Activated naive CD8-positive, alpha-beta T cell (primary cell): ENCODE measurements around the gene TSHZ2.
A peak's percentile ranks its signal among the peaks of the same experiment; 100 is the strongest.
"Not testable (repeated sequence)": the region's sequence is repeated elsewhere in the genome, so short reads cannot be mapped to it uniquely, and the experiment has no call there.

ENCODE experiments used
- H3K27ac Mint-ChIP-seq: one replicate; pipeline ENCODE4 v1.8.0; 2021; ENCODE audit warnings: mixed read lengths
- H3K27me3 Mint-ChIP-seq: one replicate; pipeline ENCODE4 v1.8.0; 2021; ENCODE audit warnings: mixed read lengths
- H3K36me3 Mint-ChIP-seq: one replicate; pipeline ENCODE4 v1.8.0; 2021; ENCODE audit warnings: mixed read lengths
- H3K4me1 Mint-ChIP-seq: one replicate; pipeline ENCODE4 v1.8.0; 2021; ENCODE audit warnings: low read depth, mixed read lengths
- H3K4me3 Mint-ChIP-seq: one replicate; pipeline ENCODE4 v1.8.0; 2021; ENCODE audit warnings: mild to moderate bottlenecking, mixed read lengths
- H3K9me3 Mint-ChIP-seq: one replicate; pipeline ENCODE4 v1.8.0; 2021; ENCODE audit warnings: low read depth, mixed read lengths

The TSHZ2 gene

DNA sequence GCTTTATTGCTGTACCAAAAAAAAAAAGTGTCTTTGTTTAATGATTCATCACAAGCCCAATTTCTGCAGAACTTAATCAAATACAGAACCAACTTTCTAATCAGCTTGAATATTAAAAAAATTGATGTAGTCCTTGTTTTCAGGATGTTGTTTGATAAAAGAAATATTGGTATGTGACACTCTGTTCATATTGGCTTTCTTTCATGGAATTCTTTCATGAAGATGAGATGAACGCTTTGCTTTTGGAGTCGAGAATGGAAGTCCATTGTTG is 437.2 kb downstream of the TSHZ2 start:
- peaks cover 25% of the 10 kb centered on the region for H3K4me1 Mint-ChIP-seq
- no peak overlapping the region for H3K27ac Mint-ChIP-seq

DNA sequence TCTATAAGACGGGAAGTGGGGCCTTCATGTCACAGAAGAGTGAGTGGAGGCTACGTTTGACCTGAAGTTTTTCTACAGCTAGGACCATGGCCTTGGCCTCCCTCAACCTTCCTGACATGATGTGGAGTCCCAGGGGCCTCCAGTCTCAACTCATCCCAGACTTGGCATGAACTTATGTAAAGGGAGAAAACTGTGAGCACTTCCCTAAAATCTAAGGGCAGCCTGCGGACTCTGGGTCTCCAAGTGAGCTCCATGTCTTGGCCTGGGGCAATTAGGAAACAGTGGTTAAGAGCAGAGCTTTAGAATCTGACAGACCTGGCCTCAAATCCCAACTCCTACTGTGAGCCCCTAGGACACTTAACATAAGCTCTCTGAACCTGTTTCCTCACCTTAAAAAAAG is 439.0 kb downstream of the TSHZ2 start:
- Mint-ChIP-seq H3K4me1 (peaks cover 12% of the 10 kb centered on the region), H3K36me3 (no peaks in the 10 kb centered on the region), H3K27ac (no peak overlapping the region), H3K4me3 (no peak overlapping the region), H3K27me3 (no peaks in the 10 kb centered on the region), H3K9me3 (no peaks in the 10 kb centered on the region)

More for the DNA sequence above, 437.2 kb downstream of the TSHZ2 start:
- H3K9me3 Mint-ChIP-seq: no peaks in the 10 kb centered on the region
- no peaks in the 10 kb centered on the region for H3K27me3 Mint-ChIP-seq
- H3K36me3 Mint-ChIP-seq: no peaks in the 10 kb centered on the region
- no peak overlapping the region for H3K4me3 Mint-ChIP-seq

DNA sequence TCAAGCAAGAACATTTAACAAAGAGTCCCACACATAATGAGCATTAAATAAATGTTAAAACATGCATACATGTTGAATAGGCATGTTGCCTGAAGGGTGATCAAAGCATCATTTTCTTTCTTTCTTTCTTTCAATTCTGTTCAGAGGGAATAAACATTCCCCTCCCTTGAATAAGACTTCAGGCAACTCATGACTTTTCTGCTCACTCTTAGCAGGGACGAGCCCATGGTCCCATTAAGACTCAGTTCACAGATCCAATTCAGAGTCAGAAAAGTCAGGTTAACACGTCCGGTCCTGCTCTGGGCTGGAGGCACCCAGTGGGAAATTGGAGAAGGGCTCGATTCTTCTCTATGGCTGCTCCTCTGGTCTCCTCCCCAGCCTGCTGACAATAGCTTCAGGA is 439.7 kb downstream of the TSHZ2 start:
- Mint-ChIP-seq H3K4me3 (no peak overlapping the region), H3K36me3 (no peaks in the 10 kb centered on the region), H3K4me1 (peaks cover 10% of the 10 kb centered on the region), H3K27me3 (no peaks in the 10 kb centered on the region), H3K9me3 (no peaks in the 10 kb centered on the region), H3K27ac (no peak overlapping the region)

DNA sequence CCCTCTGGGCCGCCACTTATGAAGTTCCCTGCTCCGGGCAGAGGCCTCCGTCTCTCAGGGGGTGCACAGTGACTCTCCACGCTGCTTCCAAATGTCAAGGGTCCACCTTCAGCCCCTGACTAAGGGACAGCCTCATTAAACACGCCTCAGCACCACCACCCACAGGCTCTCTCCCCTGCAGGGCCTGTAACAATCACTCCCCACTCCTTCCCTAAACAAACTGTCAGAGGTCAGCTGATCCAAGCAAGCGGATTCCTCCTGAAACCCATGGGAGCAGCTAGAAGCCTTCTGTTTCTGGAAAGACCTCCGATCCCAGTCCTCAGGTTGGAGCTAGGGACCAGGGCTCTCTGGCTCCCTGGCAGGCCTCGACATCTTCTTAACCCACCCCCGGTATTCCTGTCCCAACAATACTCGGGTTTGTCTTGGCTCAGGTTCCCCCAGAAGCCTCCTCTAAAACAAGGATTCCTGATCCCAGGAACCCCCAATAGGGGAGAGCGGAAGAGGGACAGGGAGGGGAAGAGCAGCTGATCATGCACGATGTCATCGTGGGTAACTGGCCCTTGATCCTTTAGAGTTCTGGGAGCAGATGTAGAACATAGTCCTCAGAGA is 440.5 kb downstream of the TSHZ2 start:
- Mint-ChIP-seq H3K4me1 (peaks cover 8% of the 10 kb centered on the region), H3K4me3 (peak overlapping the region; percentile 3), H3K9me3 (no peaks in the 10 kb centered on the region), H3K36me3 (no peaks in the 10 kb centered on the region), H3K27ac (no peak overlapping the region), H3K27me3 (no peaks in the 10 kb centered on the region)

DNA sequence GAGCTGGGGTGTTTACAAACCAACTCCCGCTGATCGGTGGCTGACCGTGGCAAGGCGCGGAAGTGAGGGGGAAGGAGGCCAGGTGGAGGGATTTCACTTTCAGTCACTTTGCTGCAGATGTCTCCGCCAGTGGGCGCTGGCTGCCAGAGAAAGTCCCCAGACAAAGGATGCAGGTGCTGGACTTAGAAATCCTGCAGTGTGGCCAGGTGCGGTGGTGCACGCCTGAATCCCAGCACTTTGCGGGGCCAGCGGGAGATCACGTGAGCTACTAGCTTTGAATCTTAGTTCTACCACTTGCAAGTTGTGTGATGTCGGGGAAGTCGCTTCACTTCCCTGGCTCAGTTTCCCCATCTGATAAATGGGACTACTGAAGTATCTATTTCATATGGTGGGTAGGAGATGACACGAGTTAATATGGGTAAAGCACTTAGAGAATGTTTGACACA is 441.1 kb downstream of the TSHZ2 start:
- Mint-ChIP-seq H3K4me1 (peaks cover 8% of the 10 kb centered on the region), H3K36me3 (no peaks in the 10 kb centered on the region), H3K27me3 (no peaks in the 10 kb centered on the region), H3K9me3 (no peaks in the 10 kb centered on the region), H3K27ac (no peak overlapping the region), H3K4me3 (peak overlapping the region; percentile 3)

DNA sequence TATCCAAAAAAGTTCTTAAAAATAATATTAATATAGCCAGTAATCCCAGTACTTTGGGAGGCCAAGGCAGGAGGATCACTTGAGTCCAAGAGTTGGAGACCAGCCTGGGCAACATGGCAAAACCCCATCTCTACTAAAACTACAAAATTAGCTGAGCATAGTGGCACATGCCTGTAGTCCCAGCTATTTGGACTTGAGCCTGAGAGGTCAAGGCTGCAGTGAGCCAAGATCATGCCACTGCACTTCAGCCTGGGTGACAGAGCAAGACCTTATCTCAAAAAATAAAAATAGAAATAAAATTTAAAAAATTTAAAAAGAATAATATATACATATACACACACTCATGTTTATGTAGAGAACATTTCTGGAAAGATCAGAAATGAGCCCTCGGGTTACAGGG is 441.7 kb downstream of the TSHZ2 start:
- not testable (repeated sequence) for H3K4me3 Mint-ChIP-seq, H3K9me3 Mint-ChIP-seq, H3K27ac Mint-ChIP-seq

DNA sequence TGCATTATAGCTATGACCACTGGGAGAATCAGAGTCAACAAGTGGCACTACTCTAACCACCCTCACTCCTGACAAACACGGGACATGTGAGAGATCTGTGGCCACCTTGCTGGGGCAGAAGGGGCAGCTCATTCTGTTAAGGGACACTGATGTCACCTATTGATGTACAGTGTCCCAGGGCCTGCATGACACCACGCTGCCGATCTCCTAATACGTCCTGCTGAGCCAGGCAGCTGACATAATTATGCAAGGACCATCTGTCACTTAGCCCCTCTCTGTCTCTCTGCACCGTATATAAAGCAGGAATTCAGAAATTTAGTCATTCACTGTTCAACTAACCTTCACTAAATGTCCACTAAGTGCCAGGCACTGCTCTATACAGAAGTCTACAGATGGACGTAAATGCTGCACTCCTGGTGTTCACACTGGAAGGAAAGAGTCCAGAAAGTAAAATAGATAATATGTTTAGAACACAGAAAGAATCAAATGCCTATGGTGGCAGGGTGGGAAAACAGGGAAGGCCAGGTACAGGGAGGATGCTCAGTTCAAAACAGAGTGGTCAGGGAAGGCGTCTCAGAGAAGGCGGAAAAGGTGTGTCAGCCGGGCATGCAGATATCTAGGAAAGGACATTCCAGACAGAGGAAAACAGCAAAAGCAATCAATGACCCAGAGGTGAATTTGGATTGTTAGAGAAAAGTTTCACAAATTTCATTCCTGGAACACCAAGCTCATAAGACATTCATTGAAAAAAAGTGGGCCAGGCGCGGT is 447.7 kb downstream of the TSHZ2 start:
- H3K9me3 Mint-ChIP-seq: no peaks in the 10 kb centered on the region

More for the DNA sequence above, 441.7 kb downstream of the TSHZ2 start:
- not testable (repeated sequence) for H3K4me1 Mint-ChIP-seq, H3K36me3 Mint-ChIP-seq, H3K27me3 Mint-ChIP-seq

DNA sequence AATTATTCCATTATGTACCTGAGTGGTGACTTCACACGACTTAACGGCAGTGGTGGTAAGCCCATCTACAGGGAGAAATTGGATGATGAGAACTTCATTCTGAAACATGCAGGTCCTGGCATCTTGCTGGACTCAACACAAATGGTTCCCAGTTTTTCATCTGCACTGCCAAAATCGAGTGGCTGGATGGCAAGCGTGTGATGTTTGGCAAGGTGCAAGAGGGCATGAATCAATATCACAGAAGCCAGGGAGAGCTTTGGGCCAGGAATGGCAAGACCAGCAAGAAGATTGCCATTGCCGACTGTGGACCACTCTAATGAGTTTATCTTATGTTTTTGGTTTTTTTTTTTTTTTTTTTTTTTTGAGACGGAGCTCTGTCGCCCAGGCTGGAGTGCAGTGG is 449.2 kb downstream of the TSHZ2 start:
- H3K36me3 Mint-ChIP-seq: no peaks in the 10 kb centered on the region
- no peak overlapping the region for H3K4me3 Mint-ChIP-seq
- H3K27ac Mint-ChIP-seq: no peak overlapping the region
- H3K27me3 Mint-ChIP-seq: no peaks in the 10 kb centered on the region
- peaks cover 3% of the 10 kb centered on the region for H3K4me1 Mint-ChIP-seq
- no peaks in the 10 kb centered on the region for H3K9me3 Mint-ChIP-seq

More for the DNA sequence above, 447.7 kb downstream of the TSHZ2 start:
- Mint-ChIP-seq H3K27me3 (no peaks in the 10 kb centered on the region), H3K36me3 (no peaks in the 10 kb centered on the region), H3K4me1 (peaks cover 3% of the 10 kb centered on the region), H3K4me3 (no peak overlapping the region), H3K27ac (no peak overlapping the region)

DNA sequence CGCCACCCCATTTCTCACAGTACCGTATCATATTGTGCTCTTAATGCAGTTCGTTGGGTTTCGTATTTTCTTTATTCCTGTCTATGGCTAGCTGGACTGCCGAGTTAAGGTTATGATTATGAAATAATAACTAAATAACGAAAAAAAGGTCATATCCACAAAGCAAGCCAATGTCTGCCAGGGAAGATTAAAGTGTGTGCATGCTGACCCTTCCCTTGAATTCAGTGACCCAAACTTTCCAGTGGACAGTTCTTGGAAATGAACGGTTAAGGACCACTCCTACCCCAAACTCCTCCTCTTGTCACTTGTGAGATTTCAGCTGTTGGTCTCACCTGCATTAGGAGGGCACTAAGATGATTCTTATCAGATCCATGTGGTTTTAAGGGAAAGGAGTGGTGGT is 449.9 kb downstream of the TSHZ2 start:
- Mint-ChIP-seq H3K4me3 (no peak overlapping the region), H3K27me3 (no peaks in the 10 kb centered on the region), H3K9me3 (no peaks in the 10 kb centered on the region), H3K27ac (no peak overlapping the region), H3K36me3 (no peaks in the 10 kb centered on the region), H3K4me1 (peaks cover 3% of the 10 kb centered on the region)

DNA sequence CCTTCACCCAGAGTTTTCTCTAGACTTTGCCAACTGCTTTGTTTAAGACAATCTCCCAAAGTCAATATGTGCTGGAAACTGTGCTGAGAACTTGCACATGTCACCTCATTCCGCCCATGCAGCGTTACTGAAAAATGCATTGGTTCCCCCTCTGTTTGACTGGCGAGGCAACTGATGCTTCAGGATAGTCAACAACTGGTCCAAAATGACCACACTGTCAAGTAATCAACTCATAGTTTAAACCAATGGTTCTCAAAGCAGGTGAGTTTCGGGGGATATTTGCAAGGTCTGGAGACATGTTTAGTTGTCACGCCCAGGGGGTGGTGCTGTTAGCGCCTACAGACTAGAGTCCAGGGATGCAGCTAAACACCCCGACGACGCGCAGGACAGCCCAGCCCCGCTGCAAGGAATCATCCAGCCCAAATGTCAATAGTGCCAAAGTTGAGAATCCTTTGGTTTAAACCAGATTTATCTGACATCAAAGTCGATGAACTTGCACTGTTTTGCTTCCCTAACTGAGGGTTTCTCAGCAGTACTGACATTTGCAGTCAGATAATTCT is 451.5 kb downstream of the TSHZ2 start:
- H3K27ac Mint-ChIP-seq: no peak overlapping the region

DNA sequence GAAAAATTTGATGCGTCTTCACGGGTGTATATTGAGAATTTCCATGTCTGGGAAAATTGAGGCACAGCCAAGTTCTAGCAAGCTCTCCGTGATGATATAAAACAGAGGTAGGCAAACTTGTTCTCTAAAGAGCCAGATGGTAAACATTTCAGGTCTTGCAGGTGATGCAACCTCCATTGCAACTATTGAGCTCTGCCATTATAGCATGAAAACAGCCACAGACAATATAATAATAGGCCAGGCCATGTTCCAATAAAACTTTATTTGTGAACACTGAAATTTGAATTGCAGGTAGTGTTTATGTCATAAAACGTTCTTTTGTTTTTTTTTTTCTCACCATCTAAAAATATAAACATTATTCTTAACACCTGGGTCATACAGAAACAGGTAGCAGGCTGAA is 453.3 kb downstream of the TSHZ2 start:
- Mint-ChIP-seq H3K27ac (no peak overlapping the region), H3K27me3 (no peaks in the 10 kb centered on the region), H3K36me3 (no peaks in the 10 kb centered on the region), H3K4me1 (peaks cover 3% of the 10 kb centered on the region), H3K4me3 (no peak overlapping the region), H3K9me3 (no peaks in the 10 kb centered on the region)

More for the DNA sequence above, 451.5 kb downstream of the TSHZ2 start:
- Mint-ChIP-seq H3K27me3 (no peaks in the 10 kb centered on the region), H3K36me3 (no peaks in the 10 kb centered on the region), H3K4me1 (peaks cover 3% of the 10 kb centered on the region), H3K4me3 (no peak overlapping the region), H3K9me3 (no peaks in the 10 kb centered on the region)

DNA sequence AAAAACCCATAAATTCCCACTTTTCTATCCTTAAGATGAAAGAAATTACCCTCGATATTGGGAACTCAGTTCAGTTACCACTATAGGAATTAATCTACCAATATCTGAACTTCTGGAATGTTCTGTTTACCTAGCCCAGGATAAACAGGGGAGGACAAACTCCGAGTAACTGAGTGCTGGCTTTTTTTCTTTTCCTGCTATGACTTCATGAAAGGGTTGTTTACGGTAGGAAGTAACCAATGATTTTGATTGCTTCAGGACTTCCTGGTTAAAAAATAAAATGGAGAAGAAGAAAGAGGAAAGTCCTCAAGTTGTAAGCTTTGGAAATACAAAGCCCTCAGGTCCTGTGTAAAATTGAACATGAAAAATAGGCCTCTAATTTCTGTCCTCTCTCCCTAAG is 453.8 kb downstream of the TSHZ2 start:
- Mint-ChIP-seq H3K9me3 (no peaks in the 10 kb centered on the region), H3K27me3 (no peaks in the 10 kb centered on the region), H3K4me3 (no peak overlapping the region), H3K4me1 (peaks cover 3% of the 10 kb centered on the region), H3K36me3 (no peaks in the 10 kb centered on the region), H3K27ac (no peak overlapping the region)

DNA sequence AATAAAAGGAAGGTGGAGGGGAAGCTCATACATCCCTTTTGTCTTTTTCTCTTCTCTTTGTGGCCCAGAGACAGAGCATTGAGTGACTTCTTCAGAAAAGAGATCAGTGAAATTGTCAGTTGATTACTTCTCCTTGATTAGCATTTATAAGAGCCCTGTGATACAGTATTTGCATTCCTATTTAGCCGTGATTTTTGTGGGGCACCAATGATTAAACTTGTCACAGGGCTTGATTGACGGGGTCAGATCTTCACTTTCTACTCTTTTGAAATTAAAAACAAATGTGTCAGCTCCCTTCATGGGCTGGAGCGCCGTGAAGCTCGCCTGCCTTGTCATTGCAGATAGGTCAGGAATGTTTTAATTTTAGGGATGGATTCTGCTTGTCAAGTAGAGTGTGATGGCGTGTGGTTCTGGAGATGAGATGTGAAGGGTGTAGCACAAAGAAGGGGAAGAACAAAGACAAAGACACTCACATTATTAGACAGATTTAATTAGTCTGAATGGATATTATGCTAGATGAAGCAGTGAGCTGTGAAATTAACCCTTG is 454.7 kb downstream of the TSHZ2 start:
- Mint-ChIP-seq H3K4me3 (no peak overlapping the region), H3K36me3 (no peaks in the 10 kb centered on the region), H3K27me3 (no peaks in the 10 kb centered on the region), H3K9me3 (no peaks in the 10 kb centered on the region), H3K4me1 (peaks cover 3% of the 10 kb centered on the region), H3K27ac (no peak overlapping the region)

DNA sequence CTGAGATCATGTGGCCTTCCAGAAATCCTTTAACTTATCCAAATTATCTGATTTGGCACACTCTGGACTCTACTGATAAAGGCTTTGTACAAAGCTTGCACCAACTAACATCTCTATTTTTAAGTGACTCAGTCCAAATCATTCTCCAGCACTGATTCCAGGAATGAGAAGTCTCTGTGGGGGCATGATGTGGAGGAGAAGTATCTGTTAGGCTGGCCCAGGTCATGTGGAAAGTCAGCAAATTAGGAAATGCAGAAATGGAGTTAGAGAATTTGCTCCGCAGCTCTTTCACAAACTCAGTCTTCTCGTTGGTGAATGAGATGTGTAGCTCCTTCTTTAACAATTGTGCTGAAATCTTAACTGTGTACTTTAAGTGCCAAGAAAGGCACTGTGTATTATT is 455.8 kb downstream of the TSHZ2 start:
- H3K27ac Mint-ChIP-seq: no peak overlapping the region
- H3K4me3 Mint-ChIP-seq: no peak overlapping the region
- H3K27me3 Mint-ChIP-seq: no peaks in the 10 kb centered on the region
- H3K4me1 Mint-ChIP-seq: no peaks in the 10 kb centered on the region
- peaks cover 2% of the 10 kb centered on the region for H3K36me3 Mint-ChIP-seq
- no peaks in the 10 kb centered on the region for H3K9me3 Mint-ChIP-seq

DNA sequence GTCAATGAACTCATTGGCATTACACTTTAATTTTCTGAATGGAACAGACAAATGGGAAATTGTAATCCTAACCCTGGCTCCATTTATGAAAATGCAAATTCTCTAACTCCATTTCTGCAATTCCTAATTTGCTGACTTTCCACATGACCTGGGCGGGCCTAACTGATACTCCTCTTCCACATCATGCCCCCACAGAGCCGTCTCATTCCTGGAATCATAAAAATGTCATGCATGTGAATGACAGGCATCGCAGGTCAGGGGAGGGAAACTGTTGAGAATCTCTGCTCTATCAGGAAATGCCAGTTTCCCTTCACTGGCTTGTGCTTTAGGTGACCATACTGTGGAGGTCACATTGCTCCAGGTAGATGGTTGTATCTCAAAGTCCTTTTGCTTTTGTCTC is 456.4 kb downstream of the TSHZ2 start:
- Mint-ChIP-seq H3K36me3 (peaks cover 2% of the 10 kb centered on the region), H3K27ac (no peak overlapping the region), H3K9me3 (no peaks in the 10 kb centered on the region), H3K4me3 (no peak overlapping the region), H3K27me3 (no peaks in the 10 kb centered on the region), H3K4me1 (no peaks in the 10 kb centered on the region)
